Adipocyte (in vitro differentiated cells): ENCODE data around the gene KAT7.

Experiments
- DNase-seq: peaks from one replicate; pipeline ENCODE4 v3.0.0-alpha.2; 2015; ENCODE audit warnings: low read depth
- H3K27me3 ChIP-seq: replicated peaks from 2 replicates; pipeline ENCODE4 v1.7.0; 2013; ENCODE audit warnings: mild to moderate bottlenecking, low read length, moderate library complexity; ENCODE audit not compliant: control insufficient read depth, insufficient read depth
- H3K36me3 ChIP-seq: 2 replicates; pipeline ENCODE4 v1.7.0; 2013; ENCODE audit warnings: low read length, mild to moderate bottlenecking, moderate library complexity; ENCODE audit not compliant: control insufficient read depth, insufficient read depth, severe bottlenecking
- H3K4me1 ChIP-seq: 2 replicates; pipeline ENCODE4 v1.7.0; 2013; ENCODE audit warnings: mild to moderate bottlenecking, low read length, moderate library complexity; ENCODE audit not compliant: control insufficient read depth, insufficient read depth
- H3K4me3 ChIP-seq: 2 replicates; pipeline ENCODE4 v1.7.0; 2013; ENCODE audit warnings: mild to moderate bottlenecking, low read length, moderate library complexity
- H3K9ac ChIP-seq: 2 replicates; pipeline ENCODE4 v1.7.0; 2013; ENCODE audit warnings: mild to moderate bottlenecking, low read length, moderate library complexity
- H3K9me3 ChIP-seq: 2 replicates; pipeline ENCODE4 v1.7.0; 2013; ENCODE audit warnings: mild to moderate bottlenecking, low read length, moderate library complexity; ENCODE audit not compliant: control insufficient read depth

KAT7 gene

GRCh38 chr17:49830605-49831004, 42.1 kb downstream of the KAT7 start:
- no peak for DNase-seq
- H3K27me3 ChIP-seq, result no peaks in the 10 kb centered on the region
- no peak overlapping the region for H3K9ac ChIP-seq
- H3K4me1 ChIP-seq, result peaks cover 10% of the 10 kb centered on the region
- peaks cover 64% of the 10 kb centered on the region for H3K36me3 ChIP-seq
- H3K4me3 ChIP-seq, result no peak overlapping the region
- H3K9me3 ChIP-seq, result no peaks in the 10 kb centered on the region

- no peak overlapping the region for H3K9ac ChIP-seq
- no peaks in the 10 kb centered on the region for H3K9me3 ChIP-seq
- H3K36me3 ChIP-seq, result peaks cover 40% of the 10 kb centered on the region
- peaks cover 22% of the 10 kb centered on the region for H3K4me1 ChIP-seq
- no peak for DNase-seq
- no peak overlapping the region for H3K4me3 ChIP-seq
- no peaks in the 10 kb centered on the region for H3K27me3 ChIP-seq
These were observed 44.5 kb downstream of the KAT7 start for GRCh38 chr17:49832840-49833599.

- Histone ChIP-seq H3K4me3 (no peak overlapping the region), H3K9ac (no peak overlapping the region)
These were observed 45.8 kb downstream of the KAT7 start for GRCh38 chr17:49834118-49834743.

GRCh38 chr17:49835472-49835871, 47.0 kb downstream of the KAT7 start:
- H3K36me3 ChIP-seq, result peaks cover 29% of the 10 kb centered on the region
- H3K4me1 ChIP-seq, result peaks cover 14% of the 10 kb centered on the region
- H3K9me3 ChIP-seq, result no peaks in the 10 kb centered on the region
- no peaks in the 10 kb centered on the region for H3K27me3 ChIP-seq
- no peak overlapping the region for H3K9ac ChIP-seq
- no peak for DNase-seq
- H3K4me3 ChIP-seq, result no peak overlapping the region

More at GRCh38 chr17:49834118-49834743, 45.8 kb downstream of the KAT7 start:
- H3K4me1 ChIP-seq, result peaks cover 14% of the 10 kb centered on the region
- no peaks in the 10 kb centered on the region for H3K9me3 ChIP-seq
- H3K36me3 ChIP-seq, result peaks cover 32% of the 10 kb centered on the region
- DNase-seq, result no peak
- no peaks in the 10 kb centered on the region for H3K27me3 ChIP-seq

GRCh38 chr17:49836111-49837030, 47.9 kb downstream of the KAT7 start:
- peaks cover 25% of the 10 kb centered on the region for H3K36me3 ChIP-seq
- no peaks in the 10 kb centered on the region for H3K9me3 ChIP-seq
- H3K27me3 ChIP-seq, result no peaks in the 10 kb centered on the region
- no peak overlapping the region for H3K4me3 ChIP-seq
- DNase-seq, result no peak
- H3K9ac ChIP-seq, result no peak overlapping the region
- peaks cover 14% of the 10 kb centered on the region for H3K4me1 ChIP-seq

- H3K27me3 ChIP-seq, result no peaks in the 10 kb centered on the region
- H3K36me3 ChIP-seq, result peaks cover 2% of the 10 kb centered on the region
- H3K9me3 ChIP-seq, result no peaks in the 10 kb centered on the region
- no peak for DNase-seq
- H3K4me3 ChIP-seq, result no peak overlapping the region
- no peak overlapping the region for H3K9ac ChIP-seq
- H3K4me1 ChIP-seq, result peaks cover 14% of the 10 kb centered on the region
These were observed 51.0 kb downstream of the KAT7 start for GRCh38 chr17:49839455-49839854.

GRCh38 chr17:49841548-49841947, 53.1 kb downstream of the KAT7 start:
- Histone ChIP-seq H3K27me3 (no peaks in the 10 kb centered on the region), H3K4me3 (no peak overlapping the region), H3K4me1 (peaks cover 14% of the 10 kb centered on the region), H3K9ac (no peak overlapping the region), H3K9me3 (no peaks in the 10 kb centered on the region), H3K36me3 (no peaks in the 10 kb centered on the region)
- no peak for DNase-seq

DNA sequence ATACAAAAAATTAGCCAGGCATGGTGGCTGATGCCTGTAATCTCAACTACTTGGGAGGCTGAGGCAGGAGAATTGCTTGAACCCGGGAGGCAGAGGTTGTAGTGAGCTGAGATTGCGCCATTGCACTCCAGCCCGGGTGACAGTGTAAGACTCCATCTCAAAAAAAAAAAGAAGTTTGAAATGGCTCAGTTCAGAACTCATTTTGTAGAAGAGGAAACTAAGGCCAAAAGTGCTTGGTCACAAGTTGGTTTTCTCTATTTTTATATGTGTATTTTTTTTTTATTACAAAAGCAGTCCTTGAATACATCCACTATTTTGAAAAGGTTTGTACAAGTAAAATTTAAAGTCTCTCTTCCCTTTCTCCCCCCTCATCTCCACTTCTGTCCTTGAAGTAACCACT, 53.9 kb downstream of the KAT7 start:
- H3K36me3 ChIP-seq, result no peaks in the 10 kb centered on the region
- no peaks in the 10 kb centered on the region for H3K9me3 ChIP-seq
- no peak for DNase-seq
- H3K27me3 ChIP-seq, result no peaks in the 10 kb centered on the region
- no peak overlapping the region for H3K4me3 ChIP-seq
- no peak overlapping the region for H3K9ac ChIP-seq
- H3K4me1 ChIP-seq, result peaks cover 11% of the 10 kb centered on the region

DNA sequence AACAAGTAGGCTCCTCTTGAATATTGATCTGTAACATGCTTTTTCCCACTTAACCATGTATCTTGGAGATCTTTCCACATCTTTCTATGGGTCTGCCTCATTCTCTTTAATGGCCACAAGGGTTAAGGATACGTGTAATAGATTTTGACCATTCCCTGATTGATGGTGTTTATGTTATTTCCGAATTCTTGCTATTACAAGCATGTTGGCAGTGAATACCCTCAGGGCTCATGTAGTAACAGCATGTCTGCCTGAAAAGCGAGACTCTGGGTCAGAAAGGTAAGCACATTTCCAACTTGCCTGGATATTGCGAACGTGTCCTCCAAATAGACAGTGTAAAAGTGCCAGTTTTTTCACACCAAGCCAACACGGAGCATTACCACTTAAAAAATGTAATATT, 54.4 kb downstream of the KAT7 start:
- Histone ChIP-seq H3K27me3 (no peaks in the 10 kb centered on the region), H3K4me1 (peaks cover 11% of the 10 kb centered on the region), H3K36me3 (no peaks in the 10 kb centered on the region), H3K9me3 (no peaks in the 10 kb centered on the region), H3K9ac (no peak overlapping the region), H3K4me3 (no peak overlapping the region)
- no peak for DNase-seq

DNA sequence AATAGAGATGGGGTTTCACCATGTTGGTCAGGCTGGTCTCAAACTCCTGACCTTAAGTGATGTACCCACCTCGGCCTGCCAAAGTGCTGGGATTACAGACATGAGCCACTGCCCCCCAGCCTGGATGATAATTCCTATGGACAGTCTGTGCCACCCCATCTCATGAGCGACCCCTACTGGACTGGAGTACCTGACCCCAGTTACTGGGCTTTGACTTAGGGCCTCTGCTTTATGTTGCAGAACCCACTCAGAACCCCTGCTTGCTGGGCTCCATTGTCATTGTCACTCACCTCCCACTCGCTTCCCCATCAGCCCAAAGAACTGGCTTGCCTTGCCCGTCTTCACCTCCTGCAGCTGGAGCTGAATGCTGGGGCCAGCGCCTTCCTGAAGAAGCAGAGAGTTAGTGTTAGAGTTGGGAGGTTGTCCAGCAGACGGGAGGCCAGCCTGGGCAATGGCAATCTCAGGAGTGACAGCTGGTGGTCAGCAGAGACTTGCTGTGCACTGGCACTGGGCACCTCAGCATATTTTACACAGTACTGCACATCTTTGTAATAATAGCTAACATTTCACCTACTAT, 55.4 kb downstream of the KAT7 start:
- DNase-seq, result no peak
- Histone ChIP-seq H3K36me3 (no peaks in the 10 kb centered on the region), H3K4me3 (no peak overlapping the region), H3K27me3 (no peaks in the 10 kb centered on the region), H3K9me3 (no peaks in the 10 kb centered on the region), H3K4me1 (peaks cover 11% of the 10 kb centered on the region), H3K9ac (no peak overlapping the region)

GRCh38 chr17:49845321-49845720, 56.8 kb downstream of the KAT7 start:
- no peaks in the 10 kb centered on the region for H3K9me3 ChIP-seq
- peaks cover 11% of the 10 kb centered on the region for H3K4me1 ChIP-seq
- H3K9ac ChIP-seq, result no peak overlapping the region
- no peak for DNase-seq
- H3K36me3 ChIP-seq, result no peaks in the 10 kb centered on the region
- H3K4me3 ChIP-seq, result no peak overlapping the region
- H3K27me3 ChIP-seq, result no peaks in the 10 kb centered on the region
